GM21423 (cell line): ENCODE results near the gene ARSH.
"Not testable (repeated sequence)": the region's sequence is repeated elsewhere in the genome, so short reads cannot be mapped to it uniquely, and the experiment has no call there.

Source experiments
- ATAC-seq: cut with Tn5 transposase; IDR thresholded peaks from one replicate; pipeline ENCODE4 v1.9.1; 2021; ENCODE audit warnings: mild to moderate bottlenecking, moderate library complexity; ENCODE audit not compliant: unreplicated experiment

ARSH gene

GRCh38 chrX:3037218-3037617 is 30.9 kb downstream of the ARSH start:
- no peak for ATAC-seq

GRCh38 chrX:3044196-3044595 is 37.9 kb downstream of the ARSH start:
- no peak for ATAC-seq

GRCh38 chrX:3044671-3045070 is 38.3 kb downstream of the ARSH start:
- no peak for ATAC-seq

GRCh38 chrX:3046253-3047240 is 40.2 kb downstream of the ARSH start:
- no peak for ATAC-seq

- not testable (repeated sequence) for ATAC-seq
Observed at GRCh38 chrX:3050523-3051175, 44.3 kb downstream of the ARSH start.

GRCh38 chrX:3052860-3053259 is 46.5 kb downstream of the ARSH start:
- ATAC-seq: no peak

GRCh38 chrX:3066555-3066954 is 60.2 kb downstream of the ARSH start:
- no peak for ATAC-seq

GRCh38 chrX:3075959-3076358 is 69.6 kb downstream of the ARSH start:
- no peak for ATAC-seq

- no peak for ATAC-seq
Observed at GRCh38 chrX:3076416-3076991, 70.2 kb downstream of the ARSH start.
